ENCODE measurements around the gene ERC2. TPM values are rescaled to one million over a fixed set of nuclear protein-coding genes. Genes with fewer than 3 reads are reported as not detected.

The ERC2 gene
- total RNA-seq, 1 donor from 2014 or later: 0.99 TPM

DNA sequence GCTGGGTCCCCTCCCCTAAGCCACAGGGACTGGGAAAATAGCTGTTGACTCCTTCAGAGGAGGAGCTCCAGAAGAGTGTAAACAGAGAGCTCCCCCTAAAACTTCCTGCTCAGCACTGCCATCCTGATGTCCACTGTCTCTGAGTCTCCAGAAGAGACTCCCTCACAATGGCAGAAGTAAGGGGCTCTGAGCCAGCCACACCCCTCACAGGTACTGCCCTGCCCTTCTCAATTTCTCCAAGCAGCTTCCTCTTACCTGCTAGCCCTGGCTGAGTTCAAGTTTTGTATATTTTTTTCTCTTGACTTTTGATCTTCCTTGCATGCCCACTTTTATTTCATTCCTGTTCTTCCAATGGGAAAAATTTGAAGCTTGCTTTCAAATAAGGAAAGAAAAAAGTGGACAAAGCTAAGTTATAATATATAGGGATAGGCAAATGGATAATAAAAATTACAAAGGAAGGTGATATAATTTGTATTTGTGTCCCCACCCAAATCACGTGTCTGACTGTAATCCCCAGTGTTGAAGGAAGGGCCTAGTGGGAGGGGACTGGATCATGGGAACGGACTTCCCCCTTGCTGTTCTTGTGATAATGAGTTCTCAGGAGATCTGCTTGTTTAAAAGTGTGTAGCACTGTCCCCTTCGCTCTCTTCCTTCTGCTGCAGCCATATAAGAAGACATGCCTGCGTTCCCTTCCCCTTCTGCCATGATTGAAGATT, 539.0 kb downstream of the ERC2 start:
- Histone ChIP-seq H3K4me3 (no peak overlapping the region), H3K27ac (replicated peaks) (no peak overlapping the region), H3K4me1 (no peaks in the 10 kb centered on the region), H3K27me3 (ENCODE audit: low read depth) (peaks cover 40% of the 10 kb centered on the region), H3K9me3 (replicated peaks) (no peaks in the 10 kb centered on the region), H3K36me3 (no peaks in the 10 kb centered on the region)
- DNase-seq: no peak
- intact Hi-C loops (cut with micrococcal nuclease): no loop called here
- TF ChIP-seq, protein P1, sequence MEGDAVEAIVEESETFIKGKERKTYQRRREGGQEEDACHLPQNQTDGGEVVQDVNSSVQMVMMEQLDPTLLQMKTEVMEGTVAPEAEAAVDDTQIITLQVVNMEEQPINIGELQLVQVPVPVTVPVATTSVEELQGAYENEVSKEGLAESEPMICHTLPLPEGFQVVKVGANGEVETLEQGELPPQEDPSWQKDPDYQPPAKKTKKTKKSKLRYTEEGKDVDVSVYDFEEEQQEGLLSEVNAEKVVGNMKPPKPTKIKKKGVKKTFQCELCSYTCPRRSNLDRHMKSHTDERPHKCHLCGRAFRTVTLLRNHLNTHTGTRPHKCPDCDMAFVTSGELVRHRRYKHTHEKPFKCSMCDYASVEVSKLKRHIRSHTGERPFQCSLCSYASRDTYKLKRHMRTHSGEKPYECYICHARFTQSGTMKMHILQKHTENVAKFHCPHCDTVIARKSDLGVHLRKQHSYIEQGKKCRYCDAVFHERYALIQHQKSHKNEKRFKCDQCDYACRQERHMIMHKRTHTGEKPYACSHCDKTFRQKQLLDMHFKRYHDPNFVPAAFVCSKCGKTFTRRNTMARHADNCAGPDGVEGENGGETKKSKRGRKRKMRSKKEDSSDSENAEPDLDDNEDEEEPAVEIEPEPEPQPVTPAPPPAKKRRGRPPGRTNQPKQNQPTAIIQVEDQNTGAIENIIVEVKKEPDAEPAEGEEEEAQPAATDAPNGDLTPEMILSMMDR (IDR thresholded peaks at IDR 0.05; ENCODE audit: borderline replicate concordance): no peak

GRCh38 chr3:55923626-55924025, 544.6 kb downstream of the ERC2 start:
- DNase-seq: no peak
- TF ChIP-seq, protein P1 (IDR thresholded peaks at IDR 0.05; ENCODE audit: borderline replicate concordance): no peak
- peaks cover 42% of the 10 kb centered on the region for H3K27me3 ChIP-seq (ENCODE audit: low read depth)
- H3K27ac ChIP-seq (replicated peaks): no peak overlapping the region
- no peaks in the 10 kb centered on the region for H3K4me1 ChIP-seq
- intact Hi-C loops (cut with micrococcal nuclease): no loop called here
- no peaks in the 10 kb centered on the region for H3K36me3 ChIP-seq
- H3K4me3 ChIP-seq: no peak overlapping the region
- no peaks in the 10 kb centered on the region for H3K9me3 ChIP-seq (replicated peaks)

GRCh38 chr3:55923207-55923606, 545.1 kb downstream of the ERC2 start:
- peaks cover 42% of the 10 kb centered on the region for H3K27me3 ChIP-seq (ENCODE audit: low read depth)
- no peaks in the 10 kb centered on the region for H3K4me1 ChIP-seq
- intact Hi-C loops (cut with micrococcal nuclease): no loop called here
- no peak overlapping the region for H3K27ac ChIP-seq (replicated peaks)
- H3K4me3 ChIP-seq: no peak overlapping the region
- TF ChIP-seq, protein P1 (IDR thresholded peaks at IDR 0.05; ENCODE audit: borderline replicate concordance): no peak
- no peaks in the 10 kb centered on the region for H3K36me3 ChIP-seq
- DNase-seq: no peak
- no peaks in the 10 kb centered on the region for H3K9me3 ChIP-seq (replicated peaks)

GRCh38 chr3:55912880-55913279, 555.4 kb downstream of the ERC2 start:
- no peak overlapping the region for H3K4me3 ChIP-seq
- no peak for DNase-seq
- peaks cover 79% of the 10 kb centered on the region for H3K27me3 ChIP-seq (ENCODE audit: low read depth)
- H3K36me3 ChIP-seq: no peaks in the 10 kb centered on the region
- H3K27ac ChIP-seq (replicated peaks): no peak overlapping the region
- intact Hi-C loops (cut with micrococcal nuclease): no loop called here
- TF ChIP-seq, protein P1 (IDR thresholded peaks at IDR 0.05; ENCODE audit: borderline replicate concordance): no peak
- H3K4me1 ChIP-seq: peaks cover 5% of the 10 kb centered on the region
- no peaks in the 10 kb centered on the region for H3K9me3 ChIP-seq (replicated peaks)

DNA sequence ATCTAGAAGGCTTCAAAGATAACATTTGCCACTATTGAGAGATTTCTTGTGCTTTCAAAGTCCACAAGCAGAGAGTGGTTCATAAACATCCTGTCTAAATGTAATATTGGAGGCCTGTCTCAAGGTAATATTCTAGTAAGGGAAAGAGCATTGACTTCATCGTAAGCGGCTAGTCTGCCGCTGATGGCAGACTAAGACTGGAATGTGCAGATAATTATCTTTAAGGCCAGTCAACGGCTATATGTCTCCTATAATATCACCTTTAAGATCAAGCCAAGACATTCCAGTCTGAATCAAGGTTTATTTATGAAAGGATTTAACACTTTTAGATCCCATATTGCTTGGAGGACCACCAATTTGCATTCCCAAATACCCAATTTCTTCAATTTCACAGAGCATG, 557.0 kb downstream of the ERC2 start:
- TF ChIP-seq, protein P1 (IDR thresholded peaks at IDR 0.05; ENCODE audit: borderline replicate concordance): no peak
- Histone ChIP-seq H3K9me3 (replicated peaks) (no peaks in the 10 kb centered on the region), H3K27ac (replicated peaks) (no peak overlapping the region), H3K36me3 (no peaks in the 10 kb centered on the region), H3K4me3 (no peak overlapping the region), H3K4me1 (peaks cover 7% of the 10 kb centered on the region), H3K27me3 (ENCODE audit: low read depth) (peaks cover 69% of the 10 kb centered on the region)
- DNase-seq: no peak
- intact Hi-C loops (cut with micrococcal nuclease): no loop called here
